Trophoblast cell (in vitro differentiated cells and primary cell): ENCODE data around the gene RGPD5.
"Not testable (repeated sequence)": the region's sequence is repeated elsewhere in the genome, so short reads cannot be mapped to it uniquely, and the experiment has no call there.

ENCODE experiments used
- DNase-seq, 2 donors: peaks; one replicate each; pipeline ENCODE4 v3.0.0-alpha.2; 2016
- H2AFZ ChIP-seq: 2 replicates; pipeline ENCODE4 v1.6.1; 2013; ENCODE audit warnings: low read length, moderate library complexity, mild to moderate bottlenecking; ENCODE audit not compliant: insufficient read depth, poor library complexity
- H2AK5ac ChIP-seq: 2 replicates; pipeline ENCODE4 v1.6.1; 2013; ENCODE audit warnings: mild to moderate bottlenecking, low read length
- H2BK120ac ChIP-seq: 2 replicates; pipeline ENCODE4 v1.6.1; 2013; ENCODE audit warnings: low read length, mild to moderate bottlenecking, moderate library complexity; ENCODE audit not compliant: insufficient read depth, poor library complexity
- H2BK12ac ChIP-seq: 2 replicates; pipeline ENCODE4 v1.6.1; 2013; ENCODE audit warnings: mild to moderate bottlenecking, low read length, moderate library complexity
- H2BK5ac ChIP-seq: 2 replicates; pipeline ENCODE4 v1.6.1; 2013; ENCODE audit warnings: low read length, low read depth, moderate library complexity, mild to moderate bottlenecking; ENCODE audit not compliant: poor library complexity
- H3K14ac ChIP-seq: 2 replicates; pipeline ENCODE4 v1.6.1; 2013; ENCODE audit warnings: mild to moderate bottlenecking, low read length
- H3K18ac ChIP-seq: 2 replicates; pipeline ENCODE4 v1.6.1; 2013; ENCODE audit warnings: mild to moderate bottlenecking, low read length
- H3K23ac ChIP-seq: 2 replicates; pipeline ENCODE4 v1.6.1; 2013; ENCODE audit warnings: low read length
- H3K27ac ChIP-seq: 2 replicates; pipeline ENCODE4 v1.5.1; 2013; ENCODE audit warnings: low read depth, mild to moderate bottlenecking, inconsistent platforms, low read length, moderate library complexity
- H3K27me3 ChIP-seq: 2 replicates; pipeline ENCODE4 v1.6.1; 2013; ENCODE audit warnings: inconsistent platforms, mild to moderate bottlenecking, low read length, moderate library complexity; ENCODE audit not compliant: insufficient read depth
- H3K36me3 ChIP-seq, 2 experiments: 1 replicate in 1 of 2; 2 replicates in 1 of 2; pipeline ENCODE4 v1.6.1; 2013; ENCODE audit warnings: low read length in 2 of 2, mild to moderate bottlenecking in 2 of 2, moderate library complexity in 1 of 2; ENCODE audit not compliant: insufficient read depth in 2 of 2, control insufficient read depth in 1 of 2
- H3K4ac ChIP-seq: 2 replicates; pipeline ENCODE4 v1.6.1; 2013; ENCODE audit warnings: low read depth, mild to moderate bottlenecking, low read length, moderate library complexity
- H3K4me1 ChIP-seq, 2 experiments: 1 replicate in 1 of 2; 2 replicates in 1 of 2; pipeline ENCODE4 v1.6.1; 2013; ENCODE audit warnings: low read length in 2 of 2, mild to moderate bottlenecking in 2 of 2, moderate library complexity in 1 of 2; ENCODE audit not compliant: insufficient read depth in 2 of 2, control insufficient read depth in 1 of 2
- H3K4me2 ChIP-seq: 2 replicates; pipeline ENCODE4 v1.6.1; 2013; ENCODE audit warnings: inconsistent platforms, mild to moderate bottlenecking, low read length, moderate library complexity
- H3K4me3 ChIP-seq: 2 replicates; pipeline ENCODE4 v1.5.1; 2013; ENCODE audit warnings: mild to moderate bottlenecking, low read depth, low read length, inconsistent platforms
- H3K79me1 ChIP-seq: one replicate; pipeline ENCODE4 v1.6.1; 2013; ENCODE audit warnings: low read length
- H3K79me2 ChIP-seq: 2 replicates; pipeline ENCODE4 v1.6.1; 2013; ENCODE audit warnings: low read length, mild to moderate bottlenecking; ENCODE audit not compliant: control insufficient read depth, insufficient read depth, poor library complexity
- H3K9ac ChIP-seq: 2 replicates; pipeline ENCODE4 v1.6.1; 2013; ENCODE audit warnings: mild to moderate bottlenecking, low read length
- H3K9me3 ChIP-seq: 2 replicates; pipeline ENCODE4 v1.6.1; 2013; ENCODE audit warnings: low read depth, mild to moderate bottlenecking, control low read depth, inconsistent platforms, low read length; ENCODE audit not compliant: insufficient read depth
- H4K12ac ChIP-seq: 2 replicates; pipeline ENCODE4 v1.6.1; 2013; ENCODE audit warnings: low read depth, mild to moderate bottlenecking, low read length, moderate library complexity
- H4K8ac ChIP-seq: 2 replicates; pipeline ENCODE4 v1.6.1; 2013; ENCODE audit warnings: low read depth, mild to moderate bottlenecking, low read length, moderate library complexity
- H4K91ac ChIP-seq: one replicate; pipeline ENCODE4 v1.6.1; 2013; ENCODE audit warnings: low read depth, mild to moderate bottlenecking, low read length, moderate library complexity
- WGBS: extraction: QIAGEN DNeasy Blood & Tissue Kit; methylation state at CpG from one replicate; pipeline ENCODE4 v1.1.7; 2013; ENCODE audit warnings: missing lambda C conversion rate; ENCODE audit not compliant: insufficient read length, insufficient coverage; ENCODE audit errors: extremely low coverage; 5-methylcytosine and 5-hydroxymethylcytosine counted together

Gene RGPD5

GRCh38 chr2:109768934-109769333 lies 25.2 kb upstream of the RGPD5 start:
- not testable (repeated sequence) for H2AFZ ChIP-seq

GRCh38 chr2:109779118-109779517 lies 15.0 kb upstream of the RGPD5 start:
- H3K18ac ChIP-seq, H2AK5ac ChIP-seq, DNase-seq, H2BK120ac ChIP-seq, H4K91ac ChIP-seq, H3K4ac ChIP-seq, H3K36me3 ChIP-seq, H3K9ac ChIP-seq, H3K27ac ChIP-seq, H3K79me1 ChIP-seq, H3K79me2 ChIP-seq, H2BK12ac ChIP-seq, H4K12ac ChIP-seq, H3K4me2 ChIP-seq, H2BK5ac ChIP-seq, H4K8ac ChIP-seq, H3K27me3 ChIP-seq, H2AFZ ChIP-seq, H3K4me3 ChIP-seq, H3K9me3 ChIP-seq, H3K14ac ChIP-seq, H3K23ac ChIP-seq, H3K4me1 ChIP-seq: not testable (repeated sequence)
- WGBS = no CpG with 5 or more reads among the region's 2 CpGs

More at GRCh38 chr2:109768934-109769333, 25.2 kb upstream of the RGPD5 start:
- H4K12ac ChIP-seq, H3K79me2 ChIP-seq, H3K14ac ChIP-seq, H3K27me3 ChIP-seq, H3K4me2 ChIP-seq, H3K4me3 ChIP-seq, H2BK120ac ChIP-seq, H4K8ac ChIP-seq, H3K18ac ChIP-seq, H3K27ac ChIP-seq, H3K23ac ChIP-seq, H3K4ac ChIP-seq, H2AK5ac ChIP-seq, H2BK5ac ChIP-seq, H3K9ac ChIP-seq, DNase-seq, H4K91ac ChIP-seq, H2BK12ac ChIP-seq, H3K9me3 ChIP-seq, H3K4me1 ChIP-seq, H3K36me3 ChIP-seq, H3K79me1 ChIP-seq: not testable (repeated sequence)
- no CpG with 5 or more reads among the region's 10 CpGs for WGBS

GRCh38 chr2:109781147-109781816 lies 12.8 kb upstream of the RGPD5 start:
- H2AK5ac ChIP-seq, H3K27me3 ChIP-seq, H3K14ac ChIP-seq, H3K36me3 ChIP-seq, H2BK5ac ChIP-seq, H2BK120ac ChIP-seq, H3K79me1 ChIP-seq, H3K4me2 ChIP-seq, H3K9ac ChIP-seq, H3K79me2 ChIP-seq, H4K8ac ChIP-seq, DNase-seq, H2AFZ ChIP-seq, H3K18ac ChIP-seq, H3K9me3 ChIP-seq, H4K12ac ChIP-seq, H3K4me1 ChIP-seq, H3K4me3 ChIP-seq, H3K27ac ChIP-seq, H2BK12ac ChIP-seq, H3K4ac ChIP-seq, H3K23ac ChIP-seq, H4K91ac ChIP-seq: not testable (repeated sequence)
- WGBS = no CpG with 5 or more reads among the region's 15 CpGs

GRCh38 chr2:109782446-109782993 lies 11.6 kb upstream of the RGPD5 start:
- H3K4ac ChIP-seq = not testable (repeated sequence)

More at GRCh38 chr2:109782446-109782993, 11.6 kb upstream of the RGPD5 start:
- H3K14ac ChIP-seq, H3K36me3 ChIP-seq, H3K79me1 ChIP-seq, H3K4me3 ChIP-seq, H3K9me3 ChIP-seq, H3K27me3 ChIP-seq, H2AK5ac ChIP-seq, H3K27ac ChIP-seq, DNase-seq, H2BK5ac ChIP-seq, H3K4me2 ChIP-seq, H4K12ac ChIP-seq, H3K18ac ChIP-seq, H2BK12ac ChIP-seq, H3K9ac ChIP-seq, H3K4me1 ChIP-seq, H3K79me2 ChIP-seq, H2AFZ ChIP-seq, H2BK120ac ChIP-seq, H4K91ac ChIP-seq, H4K8ac ChIP-seq, H3K23ac ChIP-seq: not testable (repeated sequence)
- WGBS = no CpG with 5 or more reads among the region's 2 CpGs
